NCI-H146 (cell line): ENCODE results near the gene DEPDC1.
"Not testable (repeated sequence)": the region's sequence is repeated elsewhere in the genome, so short reads cannot be mapped to it uniquely, and the experiment has no call there.

Experiments used
- DNase-seq: peaks from one replicate; lab custom pipeline; 2025; lab: John Stamatoyannopoulos, UW

The DEPDC1 gene, protein sequence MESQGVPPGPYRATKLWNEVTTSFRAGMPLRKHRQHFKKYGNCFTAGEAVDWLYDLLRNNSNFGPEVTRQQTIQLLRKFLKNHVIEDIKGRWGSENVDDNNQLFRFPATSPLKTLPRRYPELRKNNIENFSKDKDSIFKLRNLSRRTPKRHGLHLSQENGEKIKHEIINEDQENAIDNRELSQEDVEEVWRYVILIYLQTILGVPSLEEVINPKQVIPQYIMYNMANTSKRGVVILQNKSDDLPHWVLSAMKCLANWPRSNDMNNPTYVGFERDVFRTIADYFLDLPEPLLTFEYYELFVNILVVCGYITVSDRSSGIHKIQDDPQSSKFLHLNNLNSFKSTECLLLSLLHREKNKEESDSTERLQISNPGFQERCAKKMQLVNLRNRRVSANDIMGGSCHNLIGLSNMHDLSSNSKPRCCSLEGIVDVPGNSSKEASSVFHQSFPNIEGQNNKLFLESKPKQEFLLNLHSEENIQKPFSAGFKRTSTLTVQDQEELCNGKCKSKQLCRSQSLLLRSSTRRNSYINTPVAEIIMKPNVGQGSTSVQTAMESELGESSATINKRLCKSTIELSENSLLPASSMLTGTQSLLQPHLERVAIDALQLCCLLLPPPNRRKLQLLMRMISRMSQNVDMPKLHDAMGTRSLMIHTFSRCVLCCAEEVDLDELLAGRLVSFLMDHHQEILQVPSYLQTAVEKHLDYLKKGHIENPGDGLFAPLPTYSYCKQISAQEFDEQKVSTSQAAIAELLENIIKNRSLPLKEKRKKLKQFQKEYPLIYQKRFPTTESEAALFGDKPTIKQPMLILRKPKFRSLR

DNA sequence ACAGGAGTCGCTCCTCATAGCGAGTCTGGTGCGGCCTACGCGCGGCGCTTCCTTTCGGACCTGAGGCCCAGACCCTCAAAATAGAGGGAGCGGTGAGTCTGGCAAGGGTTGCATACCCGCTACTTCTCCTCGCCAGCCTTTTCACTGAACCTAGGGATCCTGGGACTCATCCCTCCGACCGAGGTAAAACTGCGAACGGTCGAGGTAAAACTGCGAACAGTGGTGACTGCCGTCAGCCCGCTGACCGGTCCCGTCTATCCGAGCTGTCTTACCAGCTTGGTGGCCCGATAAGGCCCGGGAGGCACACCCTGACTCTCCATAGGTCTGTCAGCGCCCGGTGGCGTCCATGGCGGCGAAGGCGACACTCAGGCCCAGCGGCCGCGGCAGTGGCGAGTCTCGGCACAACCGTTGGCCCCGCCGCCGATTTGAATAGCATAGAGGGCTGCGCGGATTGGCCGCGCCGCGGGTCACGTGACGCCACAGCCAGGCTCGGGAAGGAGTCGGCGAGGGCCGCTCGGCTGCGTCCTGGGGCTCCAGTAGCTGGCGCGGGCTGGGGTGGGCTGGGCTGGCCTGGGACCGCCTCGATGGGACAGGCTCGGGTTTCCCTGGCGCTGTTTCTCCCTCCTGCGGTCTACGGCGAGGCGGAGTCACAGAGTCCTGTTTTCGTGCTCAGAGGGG, at the start of gene DEPDC1:
TSS of gene DEPDC1 (minus strand) at position 403 of the 678 bp plus-strand sequence. CDS start at position 320, 83 bp downstream.
- DNase-seq, result peak; percentile 94

DNA sequence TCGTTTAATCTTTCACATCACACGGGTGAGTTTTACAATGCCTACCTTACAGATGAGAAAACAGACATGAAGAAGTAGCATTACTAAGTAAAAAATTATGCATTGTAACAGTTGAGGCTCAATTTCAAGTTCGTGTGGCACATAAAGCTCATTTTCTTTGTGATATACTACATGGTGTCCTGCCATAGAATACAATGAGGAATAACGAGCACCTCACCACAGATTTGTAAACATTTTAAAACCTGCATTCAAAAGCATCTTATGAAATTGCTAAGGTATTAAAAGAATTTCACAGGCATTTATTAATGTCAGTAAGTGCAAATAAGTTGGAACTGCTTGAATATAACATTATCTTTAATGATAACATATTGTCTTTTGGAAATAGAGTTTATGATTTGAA, 47.8 kb upstream of the DEPDC1 start:
- no peak for DNase-seq

DNA sequence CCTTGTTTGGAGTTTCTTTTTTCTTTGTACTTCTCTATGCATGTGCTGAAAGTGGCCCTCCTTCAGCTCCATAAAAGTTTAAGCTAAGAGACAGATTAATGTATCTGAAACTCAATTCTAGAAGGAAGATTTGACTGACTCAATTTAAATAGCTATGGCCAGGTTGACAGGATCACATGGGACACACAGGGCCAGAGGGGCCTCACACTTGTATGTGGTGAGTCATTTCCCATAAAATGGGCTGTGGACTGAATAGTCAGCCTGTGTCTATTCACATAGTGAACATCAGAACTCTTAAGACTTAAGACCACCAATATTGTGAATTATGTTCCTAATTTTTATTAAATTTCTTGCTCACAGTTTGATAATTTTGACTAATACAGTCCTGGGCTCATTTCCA, 45.7 kb upstream of the DEPDC1 start:
- no peak for DNase-seq

DNA sequence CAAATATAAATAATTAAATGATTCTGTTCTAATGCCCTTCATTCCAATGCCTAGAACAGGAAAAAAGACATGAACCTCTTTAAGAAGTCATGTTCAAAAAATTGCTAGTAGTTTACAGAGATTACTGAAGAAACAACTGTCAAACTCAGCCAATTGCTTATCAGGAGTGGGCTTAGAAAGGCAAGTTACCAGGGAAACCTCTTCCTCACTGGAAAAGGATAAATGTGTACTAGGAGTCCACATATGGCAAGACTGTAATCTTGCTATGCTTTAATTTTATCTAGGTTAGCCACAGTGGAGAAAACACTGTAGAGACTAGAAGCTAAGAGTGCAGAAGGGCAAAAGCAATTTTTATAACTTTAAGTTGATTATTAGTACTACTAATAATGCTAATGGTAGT, 42.1 kb upstream of the DEPDC1 start:
- no peak for DNase-seq

DNA sequence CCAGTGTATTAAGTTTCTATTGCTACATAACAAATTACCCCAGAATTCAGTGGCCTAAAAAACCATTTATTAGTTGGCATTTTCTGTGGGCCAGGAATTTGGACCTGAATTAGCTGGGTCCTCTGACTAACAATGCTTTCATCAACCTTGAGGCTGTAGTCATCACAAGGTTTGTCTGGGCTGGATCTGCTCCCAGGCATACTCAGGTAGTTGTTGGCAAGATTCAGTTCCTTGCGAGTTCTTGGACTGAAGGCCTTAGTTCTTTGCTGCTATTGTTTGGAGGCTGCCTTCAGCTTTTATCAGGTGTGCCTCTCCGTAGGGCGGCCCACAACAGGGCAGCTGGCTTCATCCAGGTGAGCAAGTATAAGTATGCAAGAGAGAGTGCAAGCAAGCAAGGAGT, 31.4 kb upstream of the DEPDC1 start:
- no peak for DNase-seq

DNA sequence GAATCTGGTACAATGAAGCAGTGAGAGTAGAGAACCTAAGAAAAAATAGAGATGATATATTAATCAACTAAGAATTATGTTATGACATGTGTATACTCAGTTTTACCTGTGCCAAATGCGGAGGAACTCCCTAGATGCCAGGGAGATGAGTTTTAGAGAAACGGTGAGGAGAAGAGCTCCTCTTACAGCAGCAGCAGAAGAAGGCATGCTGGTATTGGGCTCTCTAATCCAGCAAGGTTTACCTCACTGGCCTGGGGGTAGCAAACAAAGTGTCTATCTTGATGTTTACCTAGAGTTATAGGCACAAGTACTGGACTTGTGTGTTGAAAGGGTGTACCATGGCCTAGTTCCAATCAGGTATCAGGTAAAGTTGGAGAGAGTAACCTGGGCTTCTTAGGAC, 28.9 kb upstream of the DEPDC1 start:
- DNase-seq, result no peak

DNA sequence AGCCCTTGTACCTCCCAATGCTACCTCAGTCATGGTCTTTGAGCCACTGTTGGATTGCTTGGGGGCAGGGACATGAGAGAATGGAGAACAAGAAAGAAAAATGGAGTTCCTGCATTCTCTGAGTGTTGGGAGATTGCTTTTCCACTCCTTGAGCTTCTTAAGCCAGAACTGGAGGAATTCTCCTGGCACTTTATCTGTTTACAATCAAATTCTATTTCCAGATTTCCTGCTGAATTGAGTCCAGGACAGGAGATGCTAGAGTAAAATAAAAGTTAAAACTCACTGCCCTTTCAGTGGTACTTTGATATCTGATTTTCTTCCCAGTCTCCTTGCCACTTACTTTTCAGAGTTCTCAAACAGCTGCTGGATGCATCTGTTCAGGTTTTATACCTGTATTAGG, 24.4 kb upstream of the DEPDC1 start:
- no peak for DNase-seq

DNA sequence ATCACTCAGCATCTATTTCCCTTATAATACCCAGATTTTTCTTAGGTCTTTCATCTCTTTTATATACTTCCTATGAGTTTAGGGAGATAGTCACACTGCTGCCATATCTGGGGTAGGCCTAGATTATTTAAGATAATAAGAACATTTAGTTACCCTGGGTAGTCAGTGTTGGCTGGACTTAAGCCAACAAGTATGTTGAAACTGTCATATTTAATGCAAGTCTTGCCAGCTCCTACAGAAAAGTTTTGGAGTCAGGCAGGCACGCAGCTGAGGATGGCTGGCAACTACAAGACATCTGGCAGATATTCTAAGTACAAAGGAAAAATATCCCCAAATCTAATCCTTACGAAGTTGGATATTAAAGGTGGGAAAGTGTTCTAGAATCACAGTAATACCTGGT, 19.2 kb upstream of the DEPDC1 start:
- no peak for DNase-seq

DNA sequence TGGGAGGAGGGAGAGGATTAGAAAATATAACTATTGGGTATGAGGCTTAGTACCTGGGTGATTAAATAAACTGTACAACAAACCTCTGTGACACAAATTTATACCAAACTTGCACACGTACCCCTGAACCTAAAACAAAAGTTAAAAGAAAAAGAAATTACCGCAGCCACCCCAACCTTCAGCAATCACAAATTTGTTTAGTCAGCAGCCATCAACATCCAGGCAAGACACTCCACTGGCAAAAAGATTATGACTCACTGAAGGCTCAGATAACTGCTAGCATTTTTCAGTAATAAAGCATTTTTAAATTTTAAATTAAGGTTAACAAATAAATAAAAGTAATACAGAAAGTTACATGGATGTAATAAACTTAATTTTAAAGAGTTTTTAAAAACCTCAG, 14.4 kb upstream of the DEPDC1 start:
- no peak for DNase-seq

DNA sequence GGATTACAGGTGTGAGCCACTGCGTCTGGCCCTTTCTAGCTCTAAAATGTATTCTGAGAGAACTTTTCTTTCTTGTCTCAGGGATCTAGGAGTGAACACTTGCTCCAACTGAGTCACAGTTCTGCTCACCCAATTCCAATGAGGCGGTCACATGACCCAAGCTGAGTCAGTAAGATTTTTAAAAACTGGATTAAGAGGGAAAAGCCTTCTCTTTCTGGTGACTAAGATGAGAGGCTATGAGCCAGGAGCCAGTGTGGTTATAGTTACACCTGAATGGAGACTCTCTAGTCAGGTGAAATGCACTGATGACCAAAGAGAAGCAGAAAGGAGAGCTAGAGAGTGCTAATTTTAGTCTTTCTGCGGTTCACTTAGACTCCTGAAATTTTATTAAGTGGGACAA, 9.5 kb upstream of the DEPDC1 start:
- DNase-seq, result no peak

DNA sequence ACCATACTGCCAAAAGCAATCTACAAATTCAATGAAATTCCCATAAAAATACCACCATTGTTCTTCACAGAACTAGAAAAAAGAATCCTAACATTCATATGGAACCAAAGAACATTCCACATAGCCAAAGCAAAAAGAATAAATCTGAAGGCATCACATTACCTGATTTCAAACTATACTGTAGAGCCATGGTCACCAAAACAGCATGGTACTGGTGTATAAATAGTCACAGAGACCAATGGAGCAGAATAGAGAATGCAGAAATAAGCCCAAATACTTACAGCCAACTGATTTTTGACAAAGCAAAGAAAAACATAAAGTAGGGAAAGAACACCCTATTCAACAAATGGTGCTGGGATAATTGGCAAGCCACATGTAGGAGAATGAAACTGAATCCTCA, 6.2 kb upstream of the DEPDC1 start:
- DNase-seq, result no peak

DNA sequence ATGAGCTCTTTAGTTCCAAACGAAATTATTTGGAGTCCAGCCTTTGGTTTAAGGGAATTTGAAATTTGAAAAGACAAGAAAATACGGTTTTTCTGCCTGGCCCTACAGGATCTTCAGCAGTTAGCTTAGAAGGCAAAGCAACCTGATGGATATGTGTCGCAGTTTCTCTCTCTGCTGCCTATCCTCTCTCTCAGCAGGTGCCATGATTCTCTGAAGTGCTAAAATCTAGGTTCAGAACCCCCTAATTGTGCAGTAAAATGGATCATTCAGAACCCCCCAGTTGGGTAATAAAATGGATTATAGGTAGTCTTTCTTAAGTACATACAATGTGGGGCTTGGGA, 446 bp upstream of the DEPDC1 start:
- DNase-seq, result no peak

DNA sequence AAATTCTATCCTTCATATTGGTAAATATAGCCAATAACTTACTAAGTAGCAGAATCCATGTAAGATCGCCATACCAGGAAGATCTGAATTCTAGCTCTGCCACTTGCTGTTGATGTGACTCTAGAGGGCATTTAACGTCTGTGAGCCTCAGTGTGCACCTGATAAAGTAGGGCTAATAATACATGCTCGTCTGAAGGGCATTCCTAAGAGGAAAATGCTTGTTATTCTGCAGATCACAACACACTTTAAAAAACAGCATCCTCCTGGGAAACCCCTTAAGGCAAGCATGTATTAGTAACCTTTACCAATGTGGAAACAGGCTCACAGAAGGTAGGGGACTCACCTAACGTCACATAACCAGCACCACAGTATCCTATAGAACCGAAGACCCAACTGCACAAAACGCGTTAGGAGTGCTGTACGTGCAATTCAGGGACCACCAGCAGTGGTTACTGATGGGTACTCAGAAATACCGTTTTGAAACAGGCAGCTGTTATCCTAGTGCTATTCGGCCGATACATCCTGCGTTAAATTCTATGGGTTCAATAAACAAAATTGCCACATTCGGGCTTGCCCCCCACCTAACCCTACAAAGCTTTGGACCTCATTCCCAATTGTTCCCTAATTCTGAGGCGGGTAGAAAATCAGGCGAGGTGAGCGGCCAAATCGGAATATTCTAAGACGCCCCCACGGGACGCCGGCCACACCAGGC, 758 bp downstream of the DEPDC1 start:
- no peak for DNase-seq

DNA sequence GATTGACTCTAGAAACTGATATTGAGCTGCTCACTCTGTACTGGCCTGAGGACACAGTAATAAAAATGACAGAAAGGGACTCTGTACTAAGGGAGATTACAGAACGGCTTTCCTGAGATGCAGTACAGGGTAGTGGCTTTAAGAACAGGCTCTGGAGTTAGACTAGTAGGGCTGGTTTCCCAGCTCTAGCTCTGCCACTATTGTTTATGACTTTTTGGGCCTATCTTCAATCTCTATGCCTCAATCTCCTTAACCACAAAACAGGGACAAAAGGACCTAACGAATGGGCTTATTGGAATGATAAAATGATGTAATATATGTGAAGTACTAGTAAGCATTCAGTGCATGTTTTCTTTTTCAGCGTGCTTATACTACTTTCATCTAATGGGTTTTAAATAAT, 1.4 kb downstream of the DEPDC1 start:
- no peak for DNase-seq

DNA sequence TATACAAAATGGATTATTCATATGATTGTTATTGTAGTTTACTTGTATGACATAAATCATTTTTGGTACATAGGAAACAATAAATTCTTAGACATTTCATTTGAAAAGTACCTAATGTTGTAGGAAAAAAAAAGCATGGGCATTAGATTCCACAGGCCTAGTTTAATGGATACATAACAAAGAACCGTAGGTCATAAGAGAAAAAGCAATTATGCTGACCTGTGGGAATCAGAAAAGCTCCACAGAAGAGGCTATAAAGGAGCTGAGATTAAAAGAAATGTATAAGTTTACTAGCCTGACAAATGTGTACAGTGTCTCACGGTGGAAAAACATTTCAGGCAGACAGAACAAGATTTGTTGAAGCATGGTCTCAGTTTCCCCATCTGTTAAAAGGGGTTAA, 3.7 kb downstream of the DEPDC1 start:
- DNase-seq, result no peak

DNA sequence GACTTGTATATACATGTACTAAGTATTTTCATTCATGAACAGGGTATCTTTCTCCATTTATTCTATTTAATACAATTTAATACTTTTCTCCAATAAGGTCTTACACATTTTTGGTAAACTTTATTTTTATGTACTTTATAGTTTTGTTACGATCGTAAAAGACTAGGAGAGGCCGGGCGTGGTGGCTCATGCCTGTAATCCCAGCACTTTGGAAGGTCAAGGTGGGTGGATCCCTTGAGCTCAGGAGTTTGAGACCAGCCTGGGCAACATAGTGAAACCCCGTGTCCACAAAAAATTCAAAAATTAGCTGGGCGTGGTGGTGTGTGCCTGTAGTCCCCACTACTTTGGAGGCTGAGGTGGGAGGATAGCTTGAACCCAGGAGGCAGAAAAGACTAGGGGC, 4.6 kb downstream of the DEPDC1 start:
- DNase-seq, result not testable (repeated sequence)

DNA sequence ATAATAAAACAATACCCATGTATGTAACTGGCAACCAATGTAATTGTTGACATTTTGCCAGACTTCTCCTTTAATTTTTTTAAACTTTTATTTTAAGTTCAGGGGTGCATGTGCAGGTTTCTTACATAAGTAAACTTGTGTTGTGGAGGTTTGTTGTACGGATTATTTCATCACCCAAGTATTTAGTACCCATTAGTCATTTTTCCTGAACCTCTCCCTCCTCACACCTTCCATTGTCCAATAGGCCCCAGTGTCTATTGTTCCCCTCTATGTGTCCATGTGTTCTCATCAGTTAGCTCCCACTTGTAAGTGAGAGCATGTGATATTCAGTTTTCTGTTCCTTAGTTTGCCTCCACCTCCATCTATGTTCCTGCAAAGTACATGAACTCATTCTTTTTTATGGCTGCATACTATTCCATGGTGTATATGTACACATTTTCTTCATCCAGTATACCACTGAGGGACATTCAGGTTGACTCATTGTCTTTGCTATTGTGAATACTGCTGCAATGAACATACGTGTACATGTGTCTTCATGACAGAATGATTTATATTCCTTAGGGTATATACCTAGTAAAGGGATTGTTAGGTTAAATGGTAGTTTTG, 6.7 kb downstream of the DEPDC1 start:
- DNase-seq, result no peak

DNA sequence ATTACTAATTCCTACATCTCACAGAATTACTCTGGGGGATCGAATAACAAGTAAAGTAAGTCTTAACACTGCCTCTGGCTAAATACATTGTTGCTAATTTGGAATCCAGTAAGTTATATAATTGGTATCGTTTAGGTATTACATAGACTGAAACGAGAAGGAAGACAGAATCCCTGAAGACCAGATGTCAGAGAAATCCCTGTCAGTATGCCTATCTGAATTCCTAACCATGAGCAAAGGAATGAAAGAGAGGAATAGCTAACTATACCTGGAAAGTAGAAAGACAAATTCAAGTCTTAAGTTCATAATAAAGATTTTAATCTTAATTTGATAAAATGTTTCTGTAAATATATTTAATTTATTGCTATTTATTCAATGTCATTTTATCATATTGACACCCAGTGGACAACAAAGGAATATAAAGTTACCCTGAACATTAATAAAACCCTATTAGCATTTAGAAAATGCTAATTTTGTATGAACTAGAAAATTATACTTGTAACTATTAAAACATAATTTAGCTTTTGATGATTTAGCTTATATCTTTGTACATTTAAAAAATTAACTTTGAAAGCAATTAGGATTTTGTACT, 11.4 kb downstream of the DEPDC1 start:
- no peak for DNase-seq

DNA sequence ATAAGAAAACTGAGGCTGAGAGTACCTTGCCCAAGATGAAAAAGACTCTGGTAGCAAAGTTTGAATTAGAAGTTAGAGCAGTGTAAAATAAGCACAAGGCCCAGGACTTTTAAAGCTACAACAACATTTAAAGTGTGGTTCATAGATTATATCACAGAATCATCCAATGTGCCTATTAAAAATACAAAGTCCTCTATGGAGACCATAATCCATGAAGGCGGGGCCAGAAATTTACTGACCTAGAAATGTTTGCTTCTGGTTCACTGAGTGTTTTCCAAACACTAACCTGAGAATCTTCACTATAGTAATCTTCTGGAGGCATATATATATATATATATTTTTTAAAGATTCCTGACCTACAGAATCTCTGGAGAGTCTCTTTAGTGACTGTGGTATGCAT, 12.3 kb downstream of the DEPDC1 start:
- no peak for DNase-seq

DNA sequence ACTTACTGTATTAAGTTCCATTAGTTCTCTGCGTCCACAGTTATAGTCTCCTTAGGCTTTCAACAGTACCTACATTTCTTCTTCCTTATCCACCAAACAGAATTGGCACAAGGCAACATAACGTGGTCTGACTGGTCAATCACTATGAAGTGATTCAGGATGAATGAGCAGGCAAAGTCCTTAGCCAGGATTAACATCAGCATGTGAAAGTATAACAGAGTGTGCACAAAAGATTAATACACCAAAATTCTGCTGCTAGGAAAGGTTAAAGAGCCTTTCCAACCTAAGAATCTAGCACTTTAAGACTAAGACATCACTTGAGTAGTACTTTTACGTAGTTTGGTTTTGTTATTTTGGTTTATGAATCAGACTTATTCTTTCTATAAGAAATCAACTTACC, 15.8 kb downstream of the DEPDC1 start:
- no peak for DNase-seq

DNA sequence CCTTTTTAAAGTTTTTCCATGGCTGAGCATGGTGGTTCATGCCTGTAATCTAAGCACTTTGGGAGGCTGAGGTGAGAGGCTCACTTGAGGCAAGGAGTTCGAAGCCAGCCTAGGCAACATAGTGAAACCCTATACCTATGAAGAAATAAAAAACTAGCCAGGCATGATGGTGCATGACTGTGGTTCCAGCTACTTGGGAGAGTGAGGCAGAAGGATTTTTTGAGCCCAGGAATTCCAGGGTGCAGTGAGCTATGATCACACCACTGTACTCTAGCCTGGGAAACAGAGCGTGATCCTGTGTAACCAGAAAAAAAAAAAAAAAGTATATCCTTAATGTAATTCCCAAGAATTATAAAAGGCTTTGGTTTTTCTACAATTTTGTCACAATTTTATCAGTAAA, 17.4 kb downstream of the DEPDC1 start:
- DNase-seq, result no peak

DNA sequence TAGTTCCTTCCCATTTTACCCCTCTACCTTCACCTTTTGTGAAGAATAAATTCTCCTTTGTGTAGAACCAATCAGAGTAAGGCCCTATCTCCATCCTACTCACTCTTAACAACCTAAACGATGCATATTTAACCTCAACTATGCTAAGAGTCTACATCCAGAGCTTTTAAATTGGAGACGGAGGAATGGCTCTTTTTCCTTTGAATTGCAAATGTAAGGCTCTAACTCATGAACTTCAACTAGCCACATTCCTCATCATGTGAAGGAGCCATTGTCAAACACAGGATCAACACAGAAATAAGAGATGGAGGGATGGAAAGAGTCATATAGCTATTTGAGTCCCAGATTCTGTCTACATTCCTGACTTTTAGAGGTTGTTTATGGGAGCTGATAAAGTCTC, 18.2 kb downstream of the DEPDC1 start:
- no peak for DNase-seq
